Epidermal melanocyte (primary cell): Measurements from ENCODE around the gene RNF157.
"Not testable (repeated sequence)": the region's sequence is repeated elsewhere in the genome, so short reads cannot be mapped to it uniquely, and the experiment has no call there.

Experiments
- DNase-seq: peaks from one replicate; pipeline ENCODE4 v3.0.0; 2011; ENCODE audit warnings: low spot score; ENCODE audit not compliant: insufficient read length

RNF157 gene

GRCh38 chr17:76254275-76254674 is 14.0 kb upstream of the RNF157 start:
- DNase-seq, result no peak

GRCh38 chr17:76253841-76254240 is 13.5 kb upstream of the RNF157 start:
- DNase-seq, result no peak

DNA sequence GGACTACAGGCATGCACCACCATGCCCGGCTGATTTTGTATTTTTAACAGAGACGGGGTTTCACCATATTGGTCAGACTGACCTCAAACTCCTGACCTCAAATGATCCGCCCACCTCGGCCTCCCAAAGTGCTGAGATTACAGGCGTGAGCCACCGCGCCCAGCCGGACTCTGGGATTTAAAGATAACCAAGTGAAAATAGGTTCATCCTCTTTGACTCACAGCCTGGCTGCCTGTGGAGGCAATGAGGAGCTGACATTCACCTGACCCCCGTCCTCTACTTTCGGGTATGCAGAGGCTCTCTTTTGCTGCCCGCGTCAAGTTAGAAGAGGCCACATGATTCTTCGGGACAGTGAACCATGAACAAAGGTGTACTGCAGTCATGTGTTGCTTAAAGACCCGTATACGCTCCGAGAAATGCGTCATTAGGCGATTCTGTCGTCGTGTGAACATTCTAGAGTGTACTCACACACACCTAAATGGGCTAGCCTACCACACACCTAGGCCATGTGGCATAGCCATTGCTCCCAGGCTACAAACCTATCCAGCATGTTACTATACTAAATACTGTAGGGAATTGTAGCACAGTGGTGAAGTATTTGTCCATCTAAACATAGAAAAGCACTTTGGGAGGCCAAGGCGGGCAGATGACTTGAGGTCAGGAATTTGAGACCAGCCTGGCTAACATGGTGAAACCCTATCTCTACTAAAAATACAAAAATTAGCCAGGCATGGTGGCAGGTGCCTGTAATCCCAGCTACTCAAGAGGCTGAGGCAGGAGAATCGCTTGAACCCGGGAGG is 12.9 kb upstream of the RNF157 start:
- not testable (repeated sequence) for DNase-seq

DNA sequence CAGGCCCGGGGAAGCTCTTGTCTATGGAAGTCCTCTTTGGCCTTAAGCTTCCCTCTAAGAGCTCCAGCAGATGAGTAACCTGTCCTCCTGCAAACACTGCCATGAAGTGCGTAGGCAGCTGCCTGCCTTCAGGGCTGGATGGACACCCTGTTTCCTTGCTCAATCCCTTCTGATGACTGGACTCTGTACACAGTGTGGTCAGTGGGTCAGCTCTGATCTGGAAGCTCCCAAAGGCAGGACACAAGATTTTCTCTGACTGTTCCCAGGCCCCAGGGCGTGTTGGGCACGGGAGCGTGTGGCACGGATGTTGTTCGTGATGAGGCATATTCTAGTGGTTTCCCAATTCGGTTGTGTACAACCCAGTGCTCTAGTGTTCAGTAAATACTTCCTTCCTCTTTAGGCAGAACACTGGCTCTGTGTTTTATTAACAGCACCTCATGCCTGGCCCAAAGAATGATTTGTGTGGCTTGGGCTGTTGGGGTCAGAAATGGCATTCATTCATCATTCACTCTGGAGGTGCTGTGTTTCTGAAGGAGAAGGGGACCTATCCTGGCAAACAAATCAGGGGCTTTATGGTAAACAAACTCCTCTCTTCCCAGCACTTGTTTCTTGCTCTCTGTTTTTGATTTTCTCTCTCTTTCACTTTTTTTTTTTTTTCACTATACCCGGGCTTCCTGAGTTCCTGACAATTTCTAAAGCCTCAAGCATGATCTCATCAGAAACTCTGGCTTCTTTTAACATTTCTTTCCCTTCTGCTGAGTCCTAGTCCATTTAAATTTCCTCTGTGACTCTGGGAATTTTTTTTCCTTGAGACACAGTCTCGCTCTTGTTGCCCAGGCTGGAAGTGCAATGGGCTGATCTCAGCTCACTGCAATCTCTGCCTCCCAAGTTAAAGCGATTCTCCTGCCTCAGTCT is 12.0 kb upstream of the RNF157 start:
- DNase-seq, result peak; percentile 80

- no peak for DNase-seq
Measured at GRCh38 chr17:76251478-76252039, 11.3 kb upstream of the RNF157 start.

- no peak for DNase-seq
Measured at GRCh38 chr17:76250141-76250540, 9.8 kb upstream of the RNF157 start.

DNA sequence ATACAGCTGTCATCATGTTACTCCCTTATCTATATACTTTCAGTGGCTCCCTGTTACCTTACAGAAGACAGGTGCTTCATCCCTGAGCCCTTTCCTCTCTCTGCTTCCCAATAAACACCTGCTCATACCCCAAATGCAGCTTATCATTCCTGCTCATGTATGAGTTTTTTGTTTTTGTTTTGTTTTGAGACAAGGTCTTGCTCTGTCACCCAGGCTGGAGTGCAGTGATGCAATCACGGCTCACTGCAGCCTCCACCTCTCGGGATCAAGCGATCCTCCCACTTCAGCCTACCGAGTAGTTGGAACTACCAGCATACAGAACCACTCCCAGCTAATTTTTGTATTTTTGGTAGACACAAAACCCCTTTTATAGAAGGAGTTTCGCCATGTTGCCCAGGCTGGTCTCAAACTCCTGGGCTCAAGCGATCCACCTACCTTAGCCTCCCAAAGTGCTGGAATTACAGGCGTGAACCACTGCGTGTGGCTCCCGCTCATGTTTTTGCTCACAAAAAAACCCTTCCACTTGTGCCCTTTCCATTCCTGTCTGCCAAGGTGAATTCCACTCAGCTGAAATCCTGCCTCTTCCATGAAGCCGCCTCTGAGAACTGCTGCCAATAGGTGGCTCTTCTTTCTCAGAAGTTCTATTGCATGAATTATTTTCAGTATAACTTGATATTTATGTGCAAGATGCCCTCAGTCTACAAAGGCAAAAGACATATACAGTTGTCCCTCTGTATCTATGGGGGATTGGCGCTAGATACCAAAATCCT is 7.9 kb upstream of the RNF157 start:
- no peak for DNase-seq

DNA sequence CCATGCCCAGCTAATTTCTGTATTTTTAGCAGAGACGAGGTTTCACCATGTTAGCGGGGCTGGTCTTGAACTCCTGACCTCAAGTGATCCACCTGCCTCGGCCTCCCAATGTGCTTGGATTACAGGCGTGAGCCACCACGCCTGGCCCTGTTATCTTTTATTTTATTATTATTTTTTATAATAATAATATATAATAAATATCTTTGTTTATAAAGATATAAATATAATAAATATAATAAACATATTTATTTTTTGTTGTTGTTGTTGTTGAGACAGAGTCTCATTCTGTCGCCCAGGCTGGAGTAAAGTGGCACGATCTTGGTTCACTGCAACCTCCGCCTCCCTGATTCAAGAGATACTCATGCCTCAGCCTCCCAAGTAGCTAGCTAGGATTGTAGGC is 7.0 kb upstream of the RNF157 start:
- no peak for DNase-seq

GRCh38 chr17:76246080-76247066 is 6.1 kb upstream of the RNF157 start:
- DNase-seq, result no peak

DNA sequence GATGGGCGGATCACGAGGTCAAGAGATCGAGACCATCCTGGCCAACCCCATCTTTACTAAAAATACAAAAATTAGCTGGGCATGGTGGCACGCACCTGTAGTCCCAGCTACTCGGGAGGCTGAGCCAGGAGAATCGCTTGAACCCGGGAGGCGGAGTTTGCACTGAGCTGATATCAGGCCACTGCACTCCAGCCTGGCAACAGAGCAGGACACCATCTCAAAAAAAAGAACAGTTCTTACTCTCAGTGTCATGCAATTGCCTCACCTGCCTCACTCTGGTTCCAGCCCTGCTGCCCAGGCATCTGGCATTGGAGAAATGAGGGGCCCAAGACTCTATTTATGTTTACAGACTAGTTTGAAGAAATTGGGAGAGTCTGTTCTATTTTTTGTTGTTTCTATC is 4.4 kb upstream of the RNF157 start:
- DNase-seq, result not testable (repeated sequence)

- DNase-seq, result no peak
Measured at GRCh38 chr17:76243826-76244679, 3.8 kb upstream of the RNF157 start.

GRCh38 chr17:76241691-76242255 is 1.5 kb upstream of the RNF157 start:
- no peak for DNase-seq

- DNase-seq, result no peak
Measured at GRCh38 chr17:76241204-76241538, 878 bp upstream of the RNF157 start.

DNA sequence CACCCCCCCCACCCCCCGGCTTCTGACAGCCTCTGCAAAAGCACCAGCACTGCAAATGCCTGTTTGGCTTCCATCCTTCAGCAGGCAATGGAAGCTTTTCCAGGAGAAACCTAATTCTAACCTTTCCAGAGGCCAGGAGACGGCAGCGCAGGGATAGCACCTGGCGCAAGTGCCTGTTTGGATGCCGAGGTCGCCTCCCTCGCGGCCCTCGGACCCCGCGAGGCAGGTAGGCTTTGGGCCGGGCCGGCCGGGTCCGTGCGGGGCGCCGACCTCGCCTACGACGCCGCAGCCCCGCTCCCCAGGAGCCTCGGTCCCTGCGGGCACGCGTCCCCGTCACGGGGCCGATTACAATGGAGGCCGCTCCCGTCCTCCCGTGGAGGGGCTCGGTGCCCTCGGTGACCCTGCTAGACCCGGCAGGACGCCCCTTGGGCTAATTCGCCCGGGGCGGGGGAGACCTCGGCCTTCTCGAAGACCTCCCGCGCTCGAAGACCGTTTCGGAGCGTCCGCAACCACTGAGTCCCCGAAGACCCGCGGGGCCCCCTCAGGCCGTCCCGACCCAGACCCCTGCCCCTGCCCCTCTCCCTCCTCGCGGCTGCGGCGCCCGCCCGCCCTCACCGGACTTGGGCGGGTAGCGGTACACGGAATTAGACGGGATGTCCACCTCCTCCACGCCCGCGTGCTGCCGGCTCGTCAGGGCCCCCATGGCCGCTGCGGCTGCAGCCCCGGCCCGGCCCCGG is 587 bp downstream of the RNF157 start:
- no peak for DNase-seq

- no peak for DNase-seq
Measured at GRCh38 chr17:76238847-76239537, 1.3 kb downstream of the RNF157 start.

DNA sequence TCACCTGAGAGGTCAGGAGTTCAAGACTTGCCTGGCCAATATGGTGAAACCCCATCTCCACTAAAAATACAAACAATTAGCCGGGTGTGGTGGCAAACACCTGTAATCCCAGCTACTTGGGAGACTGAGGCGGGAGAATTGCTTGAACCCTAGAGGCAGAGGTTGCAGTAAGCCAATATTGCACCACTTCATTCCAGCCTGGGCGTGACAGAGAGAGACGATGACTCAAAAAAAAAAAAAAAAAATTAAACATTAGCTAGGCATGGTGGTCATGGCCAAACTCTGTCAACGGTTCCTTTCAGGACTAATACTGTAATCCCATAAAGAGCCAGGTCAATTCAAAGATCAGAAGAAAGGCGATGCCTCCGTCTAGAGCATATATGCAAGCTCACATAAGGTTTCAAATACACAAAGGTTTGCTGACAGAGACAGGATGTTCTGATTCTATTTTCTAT is 2.4 kb downstream of the RNF157 start:
- DNase-seq, result no peak

- no peak for DNase-seq
Measured at GRCh38 chr17:76236603-76237002, 3.7 kb downstream of the RNF157 start.

DNA sequence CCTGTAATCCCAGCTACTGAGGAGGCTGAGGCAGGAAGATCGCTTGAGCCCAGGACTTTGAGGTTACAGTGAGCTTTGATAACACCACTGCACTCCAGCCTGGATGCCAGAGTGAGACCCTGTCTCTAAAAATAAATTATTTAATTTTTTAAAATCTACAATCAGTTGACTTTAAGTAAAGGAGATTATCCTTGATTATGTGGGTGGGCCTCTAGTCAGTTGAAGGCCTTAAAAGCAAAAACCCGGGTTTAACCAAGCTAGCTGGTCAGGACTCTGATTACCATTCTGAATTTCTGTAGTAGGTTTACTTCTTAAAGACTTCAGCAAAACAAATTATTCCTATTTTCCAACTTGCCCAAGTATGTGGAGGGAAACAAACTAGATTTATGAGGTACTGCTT is 4.4 kb downstream of the RNF157 start:
- DNase-seq, result no peak
